GM12878 (cell line): Measurements from ENCODE around the gene ARHGEF10L. TPM values are rescaled to one million over a fixed set of nuclear protein-coding genes. Genes with fewer than 3 reads are reported as not detected.

Source experiments
- ATAC-seq: fragments of 200-7000 bp; cut with Tn5 transposase; 3 replicates; pipeline ENCODE4 v1.9.1; 2020; ENCODE audit warnings: mild to moderate bottlenecking, moderate library complexity
- BruUV-seq: library from RNA; stranded (reverse); fragments of 400-500 nt; replicated peaks from 2 replicates; lab custom pipeline; 2021; lab: Mats Ljungman, UMichigan
- CTCF ChIA-PET: fragments of 300-600 bp; sonication (Branson Sonifier 250); formaldehyde crosslinking; extraction: SDS; loops from one replicate; lab custom pipeline; 2021; ENCODE audit warnings: inconsistent platforms; lab: Yijun Ruan, JAX
- POLR2A ChIA-PET: fragments of 350-600 bp; formaldehyde crosslinking; extraction: SDS; loops from one replicate; lab custom pipeline; 2021; ENCODE audit warnings: inconsistent platforms; lab: Charles Lee
- RAD21 ChIA-PET: fragments of 300-600 bp; sonication (Branson Sonifier 250); formaldehyde crosslinking; loops from one replicate; lab custom pipeline; 2023; ENCODE audit warnings: antibody characterized with exemption; ENCODE audit not compliant: unreplicated experiment; lab: Charles Lee
- SMC1A ChIA-PET: fragments of 300-600 bp; sonication (Branson Sonifier 250); formaldehyde crosslinking; loops from one replicate; lab custom pipeline; 2023; ENCODE audit not compliant: unreplicated experiment, uncharacterized antibody; lab: Charles Lee
- DNase-seq: peaks from one replicate; pipeline ENCODE4 v3.0.0-alpha.2; 2011; ENCODE audit warnings: low read depth, low spot score
- FAIRE-seq: peaks from 3 replicates; lab custom pipeline; 2011; peaks lifted over from hg19 to GRCh38; lab: Jason Lieb, UNC
- H2AFZ ChIP-seq: 2 replicates; pipeline ENCODE4 v1.6.0; 2011; ENCODE audit warnings: low read depth, low read length, control low read depth; ENCODE audit not compliant: control insufficient read depth
- H3K27ac ChIP-seq: 2 replicates; pipeline ENCODE4 v1.5.1; 2011; ENCODE audit warnings: control low read depth; ENCODE audit not compliant: control insufficient read depth, insufficient read depth
- H3K27me3 ChIP-seq, 2 experiments: replicated peaks in 1 of 2; 2 replicates each; pipeline versions ENCODE4 v1.6.0 to v1.6.1; 2011; ENCODE audit warnings: low read length in 1 of 2; ENCODE audit not compliant: control insufficient read depth in 2 of 2, insufficient read depth in 2 of 2
- H3K36me3 ChIP-seq, 2 experiments: 2 replicates each; pipeline ENCODE4 v1.5.1; 2011; ENCODE audit warnings: low read length in 1 of 2; ENCODE audit not compliant: control insufficient read depth in 2 of 2, insufficient read depth in 2 of 2
- H3K4me1 ChIP-seq: 2 replicates; pipeline ENCODE4 v1.6.1; 2011; ENCODE audit warnings: mild to moderate bottlenecking, low read length, moderate library complexity, mixed read lengths; ENCODE audit not compliant: control insufficient read depth, insufficient read depth
- H3K4me2 ChIP-seq: 2 replicates; pipeline ENCODE4 v1.6.0; 2011; ENCODE audit warnings: control low read depth; ENCODE audit not compliant: control insufficient read depth, insufficient read depth
- H3K4me3 ChIP-seq: fragments of 200-600 bp; sonication (generic); 2 replicates; pipeline ENCODE4 v1.5.1; 2016
- H3K79me2 ChIP-seq: 2 replicates; pipeline ENCODE4 v1.6.0; 2011; ENCODE audit warnings: low read length; ENCODE audit not compliant: control insufficient read depth, insufficient read depth
- H3K9ac ChIP-seq: 2 replicates; pipeline ENCODE4 v1.8.0; 2011; ENCODE audit warnings: low read length, control low read depth, mixed read lengths; ENCODE audit not compliant: control insufficient read depth, insufficient read depth
- H3K9me3 ChIP-seq: replicated peaks from 3 replicates; pipeline ENCODE4 v1.5.1; 2011; ENCODE audit warnings: mild to moderate bottlenecking, low read length; ENCODE audit not compliant: control insufficient read depth, insufficient read depth
- H4K20me1 ChIP-seq: 2 replicates; pipeline ENCODE4 v1.6.0; 2011; ENCODE audit not compliant: control insufficient read depth, insufficient read depth
- CTCF ChIP-seq, 3 experiments: IDR thresholded peaks in 2 of 3; conservative IDR thresholded peaks in 1 of 3; 2 replicates each; pipeline ENCODE4 v1.5.1; 2011; ENCODE audit warnings: low read depth in 3 of 3, low read length in 3 of 3, mild to moderate bottlenecking in 3 of 3, control low read depth in 2 of 3, moderate library complexity in 2 of 3, inconsistent platforms in 1 of 3, mixed read lengths in 1 of 3; ENCODE audit not compliant: control insufficient read depth in 2 of 3, insufficient read depth in 1 of 3; ENCODE audit errors: extremely low read depth in 1 of 3
- HCFC1 ChIP-seq: fragments of 150-350 bp; IDR thresholded peaks from 2 replicates; pipeline ENCODE4 v1.6.1; 2014; ENCODE audit warnings: low read length
- IKZF1 ChIP-seq: fragments of 450-650 bp; conservative IDR thresholded peaks from 2 replicates; pipeline ENCODE4 v1.6.1; 2017; ENCODE audit warnings: antibody characterized with exemption, mild to moderate bottlenecking
- WGBS: methylation state at CpG from one replicate; pipeline ENCODE4 v1.1.6; 2016; ENCODE audit warnings: low lambda C conversion rate; ENCODE audit not compliant: insufficient replicate concordance, insufficient coverage; ENCODE audit errors: missing lambda C conversion rate; 5-methylcytosine and 5-hydroxymethylcytosine counted together
- in situ Hi-C: fragments of 300-500 bp; cut with MboI; formaldehyde crosslinking; loops from 9 replicates; pipeline ENCODE4 v1.14.3; 2018; ENCODE audit warnings: mixed read lengths
- intact Hi-C: fragments of 100-400 bp; cut with micrococcal nuclease; formaldehyde crosslinking; loops from one replicate; pipeline ENCODE4 v1.14.2; 2022; ENCODE audit not compliant: unreplicated experiment
- polyA plus RNA-seq, 11 experiments: library from polyadenylated mRNA; depleted of rRNA in 4 of 11; unstranded in 6 of 11; stranded (reverse) in 5 of 11; fragments of >200 nt; fragmentation: Nextera tagmentation in 4 of 11; fragmentation: Illumina TruSeq in 1 of 11; extraction: Ambion mirVana in 4 of 11; extraction: Trizol in 1 of 11; gene quantifications; 1 replicate in 1 of 11; 2 replicates in 10 of 11; pipeline versions ENCODE4 v1.2.1 to v1.2.3, GENCODE V29; 2011 to 2016; ENCODE audit warnings: inconsistent platforms in 2 of 11, missing spikeins in 2 of 11, low read depth in 1 of 11
- total RNA-seq, 4 experiments: library from RNA; depleted of rRNA in 3 of 4; stranded (reverse); fragments of >200 nt in 3 of 4; fragmentation: Illumina TruSeq in 1 of 4; extraction: Trizol in 1 of 4; gene quantifications; 2 replicates each; pipeline versions ENCODE4 v1.2.1 to v1.2.3, GENCODE V29; 2013 to 2021
- TF ChIP-seq, protein P1 (sequence below): fragments of 450-650 bp; IDR thresholded peaks from 2 replicates; pipeline ENCODE4 v1.6.1; 2017; ENCODE audit warnings: mild to moderate bottlenecking, moderate library complexity

Gene ARHGEF10L
- total and polyA plus RNA-seq, 10 of the 15 experiments (the other 5 are each of a cell fraction or from before 2014, with no cell fraction given), result 0.05 to 0.94 (median 0.28) TPM; not detected in 2

DNA sequence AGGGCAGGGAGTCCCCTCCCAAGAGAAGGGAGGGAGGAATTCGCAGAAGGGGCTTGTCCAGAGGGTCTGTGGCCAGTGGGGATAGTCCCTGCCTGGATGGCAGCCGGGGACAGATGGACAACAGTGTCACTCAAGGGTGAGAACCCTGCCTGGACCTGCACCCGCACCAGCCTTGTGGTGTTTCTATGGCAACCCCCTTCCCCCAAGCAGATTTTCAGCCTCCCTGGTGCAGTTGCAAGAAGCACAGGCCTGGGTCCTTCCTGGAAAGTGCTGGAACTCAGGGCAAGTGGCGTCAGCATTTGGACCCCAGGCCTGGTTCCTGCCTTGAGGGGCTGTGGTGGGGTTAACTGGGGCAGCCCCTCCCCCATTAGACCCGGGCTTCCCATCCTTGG is 131.8 kb downstream of the ARHGEF10L start (continued):
- no peak for TF ChIP-seq IKZF1
- TF ChIP-seq, protein P1, sequence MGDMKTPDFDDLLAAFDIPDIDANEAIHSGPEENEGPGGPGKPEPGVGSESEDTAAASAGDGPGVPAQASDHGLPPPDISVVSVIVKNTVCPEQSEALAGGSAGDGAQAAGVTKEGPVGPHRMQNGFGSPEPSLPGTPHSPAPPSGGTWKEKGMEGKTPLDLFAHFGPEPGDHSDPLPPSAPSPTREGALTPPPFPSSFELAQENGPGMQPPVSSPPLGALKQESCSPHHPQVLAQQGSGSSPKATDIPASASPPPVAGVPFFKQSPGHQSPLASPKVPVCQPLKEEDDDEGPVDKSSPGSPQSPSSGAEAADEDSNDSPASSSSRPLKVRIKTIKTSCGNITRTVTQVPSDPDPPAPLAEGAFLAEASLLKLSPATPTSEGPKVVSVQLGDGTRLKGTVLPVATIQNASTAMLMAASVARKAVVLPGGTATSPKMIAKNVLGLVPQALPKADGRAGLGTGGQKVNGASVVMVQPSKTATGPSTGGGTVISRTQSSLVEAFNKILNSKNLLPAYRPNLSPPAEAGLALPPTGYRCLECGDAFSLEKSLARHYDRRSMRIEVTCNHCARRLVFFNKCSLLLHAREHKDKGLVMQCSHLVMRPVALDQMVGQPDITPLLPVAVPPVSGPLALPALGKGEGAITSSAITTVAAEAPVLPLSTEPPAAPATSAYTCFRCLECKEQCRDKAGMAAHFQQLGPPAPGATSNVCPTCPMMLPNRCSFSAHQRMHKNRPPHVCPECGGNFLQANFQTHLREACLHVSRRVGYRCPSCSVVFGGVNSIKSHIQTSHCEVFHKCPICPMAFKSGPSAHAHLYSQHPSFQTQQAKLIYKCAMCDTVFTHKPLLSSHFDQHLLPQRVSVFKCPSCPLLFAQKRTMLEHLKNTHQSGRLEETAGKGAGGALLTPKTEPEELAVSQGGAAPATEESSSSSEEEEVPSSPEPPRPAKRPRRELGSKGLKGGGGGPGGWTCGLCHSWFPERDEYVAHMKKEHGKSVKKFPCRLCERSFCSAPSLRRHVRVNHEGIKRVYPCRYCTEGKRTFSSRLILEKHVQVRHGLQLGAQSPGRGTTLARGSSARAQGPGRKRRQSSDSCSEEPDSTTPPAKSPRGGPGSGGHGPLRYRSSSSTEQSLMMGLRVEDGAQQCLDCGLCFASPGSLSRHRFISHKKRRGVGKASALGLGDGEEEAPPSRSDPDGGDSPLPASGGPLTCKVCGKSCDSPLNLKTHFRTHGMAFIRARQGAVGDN, result no peak

DNA sequence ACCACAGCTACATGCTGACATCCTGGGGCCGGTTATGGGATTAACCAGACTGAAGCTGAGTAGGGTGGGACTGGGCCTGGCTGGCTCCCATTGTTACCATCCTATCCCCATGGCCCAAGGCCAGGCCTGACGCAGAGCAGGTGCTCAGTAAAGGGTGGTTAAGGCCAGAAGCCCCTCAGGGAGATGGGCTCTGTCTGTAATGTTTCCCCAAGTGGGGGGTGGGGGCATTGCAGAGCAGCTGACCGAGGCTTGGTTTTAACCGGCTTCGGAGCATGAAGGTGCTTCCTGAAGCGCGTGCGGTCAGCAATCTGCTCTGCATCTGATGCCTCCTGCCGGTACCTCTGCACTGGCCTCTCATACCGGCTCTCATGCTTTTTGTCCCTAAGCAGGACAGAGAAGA is 132.2 kb downstream of the ARHGEF10L start:
- ChIA-PET CTCF (interaction anchor here (2.5 kb wide), 1 partner anchor 10 kb away, joined by 10 read pairs; no protein-coding TSS in a partner anchor), RAD21 (no interaction called here)
- H3K27ac ChIP-seq, result no peak overlapping the region
- ATAC-seq, result peak; percentile 59
- no peaks in the 10 kb centered on the region for H3K9me3 ChIP-seq
- FAIRE-seq, result no peak
- H3K4me3 ChIP-seq, result no peak overlapping the region
- no peak for DNase-seq
- 19% methylated on average over 9 of the region's 10 CpGs for WGBS
- TF ChIP-seq HCFC1 (no peak), CTCF (IDR thresholded peaks at IDR 0.05 in 2 of 3, conservative IDR thresholded peaks at IDR 0.05 in 1 of 3; ENCODE audit: control insufficient read depth in 2 of 3, extremely low read depth in 1 of 3, insufficient read depth in 1 of 3, low read depth in 3 of 3, low read length in 3 of 3) (0 out of 6 replicates have a peak, but pooled peaks of 1 of the 3 experiments have one; percentile 6)
- TF ChIP-seq, all 136 proteins: peak for 1
- H4K20me1 ChIP-seq, result no peaks in the 10 kb centered on the region
- no TSS peak for BruUV-seq
- intact Hi-C loops (no loop called here), in situ Hi-C loops (no loop called here)
- H3K36me3 ChIP-seq, result no peaks in the 10 kb centered on the region
- ChIA-PET POLR2A (no interaction called here), SMC1A (no interaction called here)
- H3K27me3 ChIP-seq, result no peaks in the 10 kb centered on the region
- no peaks in the 10 kb centered on the region for H3K79me2 ChIP-seq
- no peak overlapping the region for H3K9ac ChIP-seq
- H2AFZ ChIP-seq, result no peak overlapping the region
- no peaks in the 10 kb centered on the region for H3K4me1 ChIP-seq
- H3K4me2 ChIP-seq, result no peak overlapping the region
